HEK293 (cell line): Measurements from ENCODE around the gene OST4.

Experiments used
- GLI2 ChIP-seq: fragments of 450-650 bp; formaldehyde crosslinking; IDR thresholded peaks from 2 replicates; pipeline ENCODE4; 2017; ENCODE audit warnings: missing biosample characterization, missing genetic modification characterization, low read depth, borderline replicate concordance
- GLI4 ChIP-seq: fragments of 450-650 bp; formaldehyde crosslinking; IDR thresholded peaks from 2 replicates; pipeline ENCODE4 v1.5.1; 2016; ENCODE audit warnings: missing biosample characterization, missing genetic modification characterization
- GLIS2 ChIP-seq: fragments of 450-650 bp; formaldehyde crosslinking; IDR thresholded peaks from 2 replicates; pipeline ENCODE4 v1.5.1; 2016; ENCODE audit warnings: missing biosample characterization, missing genetic modification characterization
- HOXA7 ChIP-seq: sonication (generic); formaldehyde crosslinking; IDR thresholded peaks from 2 replicates; pipeline ENCODE4 v1.8.1; 2022; ENCODE audit warnings: missing genetic modification reagents, borderline replicate concordance
- KLF8 ChIP-seq: fragments of 450-650 bp; formaldehyde crosslinking; IDR thresholded peaks from 2 replicates; pipeline ENCODE4 v1.5.1; 2016; ENCODE audit warnings: missing biosample characterization, missing genetic modification characterization
- OVOL3 ChIP-seq: fragments of 450-650 bp; formaldehyde crosslinking; IDR thresholded peaks from 2 replicates; pipeline ENCODE4 v1.5.1; 2016; ENCODE audit warnings: missing biosample characterization, missing genetic modification characterization
- TCF7L2 ChIP-seq: IDR thresholded peaks from 2 replicates; pipeline ENCODE4 v1.6.1; 2011; ENCODE audit warnings: low read depth, mild to moderate bottlenecking, inconsistent platforms, low read length, moderate library complexity, borderline replicate concordance
- ZFHX2 ChIP-seq: fragments of 450-650 bp; formaldehyde crosslinking; conservative IDR thresholded peaks from 2 replicates; pipeline ENCODE4 v1.5.1; 2016; ENCODE audit warnings: missing biosample characterization, missing genetic modification characterization
- ZNF112 ChIP-seq: fragments of 450-650 bp; formaldehyde crosslinking; IDR thresholded peaks from 2 replicates; pipeline ENCODE4 v1.5.0; 2017; ENCODE audit warnings: missing biosample characterization, missing genetic modification characterization
- ZNF114 ChIP-seq: fragments of 450-650 bp; formaldehyde crosslinking; IDR thresholded peaks from 2 replicates; pipeline ENCODE4 v1.5.0; 2017; ENCODE audit warnings: missing biosample characterization, missing genetic modification characterization
- ZNF16 ChIP-seq: fragments of 450-650 bp; formaldehyde crosslinking; IDR thresholded peaks from 2 replicates; pipeline ENCODE4 v1.5.1; 2016; ENCODE audit warnings: low read depth, missing biosample characterization, missing genetic modification characterization
- ZNF175 ChIP-seq: fragments of 450-650 bp; formaldehyde crosslinking; IDR thresholded peaks from 2 replicates; pipeline ENCODE4 v1.5.1; 2016; ENCODE audit warnings: missing biosample characterization, missing genetic modification characterization
- ZNF292 ChIP-seq: fragments of 450-650 bp; formaldehyde crosslinking; IDR thresholded peaks from 2 replicates; pipeline ENCODE4 v1.5.1; 2016; ENCODE audit warnings: low read depth, missing biosample characterization, missing genetic modification characterization, borderline replicate concordance
- ZNF341 ChIP-seq: fragments of 450-650 bp; formaldehyde crosslinking; IDR thresholded peaks from 2 replicates; pipeline ENCODE4; 2016; ENCODE audit warnings: low read depth, missing biosample characterization, missing genetic modification characterization
- ZNF366 ChIP-seq: fragments of 450-650 bp; formaldehyde crosslinking; conservative IDR thresholded peaks from 2 replicates; pipeline ENCODE4 v1.5.1; 2016; ENCODE audit warnings: missing biosample characterization, missing genetic modification characterization
- ZNF423 ChIP-seq: fragments of 450-650 bp; formaldehyde crosslinking; IDR thresholded peaks from 2 replicates; pipeline ENCODE4 v1.5.1; 2016; ENCODE audit warnings: missing biosample characterization, missing genetic modification characterization
- ZNF473 ChIP-seq: fragments of 450-650 bp; formaldehyde crosslinking; IDR thresholded peaks from 2 replicates; pipeline ENCODE4 v1.5.1; 2017; ENCODE audit warnings: missing biosample characterization, missing genetic modification characterization
- ZNF560 ChIP-seq: fragments of 450-650 bp; formaldehyde crosslinking; IDR thresholded peaks from 2 replicates; pipeline ENCODE4 v1.5.1; 2017; ENCODE audit warnings: missing biosample characterization, missing genetic modification characterization, borderline replicate concordance
- ZNF629 ChIP-seq: fragments of 450-650 bp; formaldehyde crosslinking; IDR thresholded peaks from 2 replicates; pipeline ENCODE4 v1.5.1; 2017; ENCODE audit warnings: missing biosample characterization, missing genetic modification characterization
- ZNF654 ChIP-seq: fragments of 450-650 bp; formaldehyde crosslinking; IDR thresholded peaks from 2 replicates; pipeline ENCODE4 v1.5.1; 2016; ENCODE audit warnings: low read depth, missing biosample characterization, missing genetic modification characterization
- ZNF701 ChIP-seq: fragments of 450-650 bp; formaldehyde crosslinking; IDR thresholded peaks from 2 replicates; pipeline ENCODE4 v1.5.1; 2016; ENCODE audit warnings: missing biosample characterization, missing genetic modification characterization
- ZNF76 ChIP-seq: fragments of 450-650 bp; formaldehyde crosslinking; IDR thresholded peaks from 2 replicates; pipeline ENCODE4; 2016; ENCODE audit warnings: low read depth, missing biosample characterization, missing genetic modification characterization, borderline replicate concordance
- ZNF776 ChIP-seq: fragments of 450-650 bp; formaldehyde crosslinking; IDR thresholded peaks from 2 replicates; pipeline ENCODE4 v1.5.0; 2017; ENCODE audit warnings: missing biosample characterization, missing genetic modification characterization, borderline replicate concordance
- TF ChIP-seq, protein P1 (sequence below): fragments of 450-650 bp; formaldehyde crosslinking; IDR thresholded peaks from 2 replicates; pipeline ENCODE4 v1.5.1; 2016; ENCODE audit warnings: missing biosample characterization, missing genetic modification characterization
- TF ChIP-seq, protein P2 (sequence below): fragments of 450-650 bp; formaldehyde crosslinking; IDR thresholded peaks from 2 replicates; pipeline ENCODE4 v1.5.1; 2016; ENCODE audit warnings: missing biosample characterization, missing genetic modification characterization, low read depth
- TF ChIP-seq, protein P3 (sequence below): fragments of 450-650 bp; formaldehyde crosslinking; IDR thresholded peaks from 2 replicates; pipeline ENCODE4 v1.5.1; 2016; ENCODE audit warnings: missing biosample characterization, missing genetic modification characterization
- TF ChIP-seq, protein P4 (sequence below): fragments of 450-650 bp; formaldehyde crosslinking; IDR thresholded peaks from 2 replicates; pipeline ENCODE4 v1.5.1; 2016; ENCODE audit warnings: missing biosample characterization, missing genetic modification characterization
- TF ChIP-seq, protein P5 (sequence below): fragments of 450-650 bp; formaldehyde crosslinking; IDR thresholded peaks from 2 replicates; pipeline ENCODE4 v1.5.1; 2016; ENCODE audit warnings: missing biosample characterization, missing genetic modification characterization
- TF ChIP-seq, protein P6 (sequence below): fragments of 450-650 bp; formaldehyde crosslinking; IDR thresholded peaks from 2 replicates; pipeline ENCODE4 v1.5.1; 2016; ENCODE audit warnings: missing biosample characterization, missing genetic modification characterization

The OST4 gene

DNA sequence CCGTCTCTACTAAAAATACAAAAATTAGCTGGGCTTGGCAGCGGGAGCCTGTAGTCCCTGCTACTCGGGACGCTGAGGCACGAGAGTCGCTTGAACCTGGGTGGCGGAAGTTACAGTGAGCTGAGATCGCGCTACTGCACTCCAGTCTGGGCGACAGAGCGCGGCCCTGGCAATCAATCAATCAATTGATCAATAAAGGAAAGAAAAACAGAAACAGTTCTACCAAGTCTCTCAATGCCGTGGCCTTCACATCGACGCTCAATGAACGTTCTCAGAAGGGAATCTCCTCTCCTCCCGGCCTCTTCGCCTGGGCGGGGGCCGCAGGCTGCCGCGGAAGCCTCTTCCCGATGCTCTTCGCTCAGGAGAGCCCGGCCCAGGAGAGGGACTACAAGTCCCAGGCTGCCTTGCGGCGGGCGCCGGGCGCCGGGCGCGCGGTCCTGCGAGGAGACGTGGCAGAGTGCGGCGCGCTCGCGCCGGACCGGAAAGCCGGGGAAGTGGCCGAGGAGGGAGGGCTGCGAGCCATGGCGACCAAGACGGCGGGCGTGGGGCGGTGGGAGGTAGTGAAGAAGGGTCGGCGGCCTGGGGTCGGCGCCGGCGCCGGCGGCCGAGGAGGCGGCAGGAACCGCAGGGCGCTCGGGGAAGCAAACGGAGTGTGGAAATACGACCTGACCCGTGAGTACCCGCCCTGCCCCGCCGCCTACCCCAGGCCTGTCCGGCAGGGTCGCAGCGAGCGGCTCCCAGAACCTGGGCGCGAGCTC is 38.8 kb downstream of the OST4 start, which contains the start of gene TMEM214 (continued):
- TF ChIP-seq, protein P1, sequence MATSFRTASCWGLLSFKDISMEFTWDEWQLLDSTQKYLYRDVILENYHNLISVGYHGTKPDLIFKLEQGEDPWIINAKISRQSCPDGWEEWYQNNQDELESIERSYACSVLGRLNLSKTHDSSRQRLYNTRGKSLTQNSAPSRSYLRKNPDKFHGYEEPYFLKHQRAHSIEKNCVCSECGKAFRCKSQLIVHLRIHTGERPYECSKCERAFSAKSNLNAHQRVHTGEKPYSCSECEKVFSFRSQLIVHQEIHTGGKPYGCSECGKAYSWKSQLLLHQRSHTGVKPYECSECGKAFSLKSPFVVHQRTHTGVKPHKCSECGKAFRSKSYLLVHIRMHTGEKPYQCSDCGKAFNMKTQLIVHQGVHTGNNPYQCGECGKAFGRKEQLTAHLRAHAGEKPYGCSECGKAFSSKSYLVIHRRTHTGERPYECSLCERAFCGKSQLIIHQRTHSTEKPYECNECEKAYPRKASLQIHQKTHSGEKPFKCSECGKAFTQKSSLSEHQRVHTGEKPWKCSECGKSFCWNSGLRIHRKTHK (tag by site-specific recombination): no peak
- TF ChIP-seq HOXA7: no peak
- TF ChIP-seq ZNF112 (tag by site-specific recombination): no peak
- no peak for TF ChIP-seq GLI4 (tag by site-specific recombination)
- TF ChIP-seq ZNF292 (tag by site-specific recombination): no peak
- TF ChIP-seq ZNF114 (tag by site-specific recombination): no peak
- no peak for TF ChIP-seq ZNF341
- no peak for TF ChIP-seq GLIS2 (tag by site-specific recombination)
- no peak for TF ChIP-seq ZNF423 (tag by site-specific recombination)
- TF ChIP-seq ZNF16 (tag by site-specific recombination): no peak
- TF ChIP-seq ZNF560 (tag by site-specific recombination): no peak
- TF ChIP-seq, protein P2, sequence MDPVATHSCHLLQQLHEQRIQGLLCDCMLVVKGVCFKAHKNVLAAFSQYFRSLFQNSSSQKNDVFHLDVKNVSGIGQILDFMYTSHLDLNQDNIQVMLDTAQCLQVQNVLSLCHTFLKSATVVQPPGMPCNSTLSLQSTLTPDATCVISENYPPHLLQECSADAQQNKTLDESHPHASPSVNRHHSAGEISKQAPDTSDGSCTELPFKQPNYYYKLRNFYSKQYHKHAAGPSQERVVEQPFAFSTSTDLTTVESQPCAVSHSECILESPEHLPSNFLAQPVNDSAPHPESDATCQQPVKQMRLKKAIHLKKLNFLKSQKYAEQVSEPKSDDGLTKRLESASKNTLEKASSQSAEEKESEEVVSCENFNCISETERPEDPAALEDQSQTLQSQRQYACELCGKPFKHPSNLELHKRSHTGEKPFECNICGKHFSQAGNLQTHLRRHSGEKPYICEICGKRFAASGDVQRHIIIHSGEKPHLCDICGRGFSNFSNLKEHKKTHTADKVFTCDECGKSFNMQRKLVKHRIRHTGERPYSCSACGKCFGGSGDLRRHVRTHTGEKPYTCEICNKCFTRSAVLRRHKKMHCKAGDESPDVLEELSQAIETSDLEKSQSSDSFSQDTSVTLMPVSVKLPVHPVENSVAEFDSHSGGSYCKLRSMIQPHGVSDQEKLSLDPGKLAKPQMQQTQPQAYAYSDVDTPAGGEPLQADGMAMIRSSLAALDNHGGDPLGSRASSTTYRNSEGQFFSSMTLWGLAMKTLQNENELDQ: no peak
- TF ChIP-seq, protein P3, sequence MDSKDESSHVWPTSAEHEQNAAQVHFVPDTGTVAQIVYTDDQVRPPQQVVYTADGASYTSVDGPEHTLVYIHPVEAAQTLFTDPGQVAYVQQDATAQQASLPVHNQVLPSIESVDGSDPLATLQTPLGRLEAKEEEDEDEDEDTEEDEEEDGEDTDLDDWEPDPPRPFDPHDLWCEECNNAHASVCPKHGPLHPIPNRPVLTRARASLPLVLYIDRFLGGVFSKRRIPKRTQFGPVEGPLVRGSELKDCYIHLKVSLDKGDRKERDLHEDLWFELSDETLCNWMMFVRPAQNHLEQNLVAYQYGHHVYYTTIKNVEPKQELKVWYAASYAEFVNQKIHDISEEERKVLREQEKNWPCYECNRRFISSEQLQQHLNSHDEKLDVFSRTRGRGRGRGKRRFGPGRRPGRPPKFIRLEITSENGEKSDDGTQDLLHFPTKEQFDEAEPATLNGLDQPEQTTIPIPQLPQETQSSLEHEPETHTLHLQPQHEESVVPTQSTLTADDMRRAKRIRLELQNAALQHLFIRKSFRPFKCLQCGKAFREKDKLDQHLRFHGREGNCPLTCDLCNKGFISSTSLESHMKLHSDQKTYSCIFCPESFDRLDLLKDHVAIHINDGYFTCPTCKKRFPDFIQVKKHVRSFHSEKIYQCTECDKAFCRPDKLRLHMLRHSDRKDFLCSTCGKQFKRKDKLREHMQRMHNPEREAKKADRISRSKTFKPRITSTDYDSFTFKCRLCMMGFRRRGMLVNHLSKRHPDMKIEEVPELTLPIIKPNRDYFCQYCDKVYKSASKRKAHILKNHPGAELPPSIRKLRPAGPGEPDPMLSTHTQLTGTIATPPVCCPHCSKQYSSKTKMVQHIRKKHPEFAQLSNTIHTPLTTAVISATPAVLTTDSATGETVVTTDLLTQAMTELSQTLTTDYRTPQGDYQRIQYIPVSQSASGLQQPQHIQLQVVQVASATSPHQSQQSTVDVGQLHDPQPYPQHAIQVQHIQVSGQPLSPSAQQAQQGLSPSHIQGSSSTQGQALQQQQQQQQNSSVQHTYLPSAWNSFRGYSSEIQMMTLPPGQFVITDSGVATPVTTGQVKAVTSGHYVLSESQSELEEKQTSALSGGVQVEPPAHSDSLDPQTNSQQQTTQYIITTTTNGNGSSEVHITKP (tag by site-specific recombination): no peak
- no peak for TF ChIP-seq ZNF701
- peak; percentile 41; the same call in 1 of the 2 replicates for TF ChIP-seq KLF8
- no peak for TF ChIP-seq ZNF175 (tag by site-specific recombination)
- TF ChIP-seq ZNF776 (tag by site-specific recombination): no peak
- TF ChIP-seq ZNF654 (tag by site-specific recombination): no peak
- TF ChIP-seq, protein P4, sequence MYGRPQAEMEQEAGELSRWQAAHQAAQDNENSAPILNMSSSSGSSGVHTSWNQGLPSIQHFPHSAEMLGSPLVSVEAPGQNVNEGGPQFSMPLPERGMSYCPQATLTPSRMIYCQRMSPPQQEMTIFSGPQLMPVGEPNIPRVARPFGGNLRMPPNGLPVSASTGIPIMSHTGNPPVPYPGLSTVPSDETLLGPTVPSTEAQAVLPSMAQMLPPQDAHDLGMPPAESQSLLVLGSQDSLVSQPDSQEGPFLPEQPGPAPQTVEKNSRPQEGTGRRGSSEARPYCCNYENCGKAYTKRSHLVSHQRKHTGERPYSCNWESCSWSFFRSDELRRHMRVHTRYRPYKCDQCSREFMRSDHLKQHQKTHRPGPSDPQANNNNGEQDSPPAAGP (tag by site-specific recombination): no peak; the same call in 1 of the 2 replicates
- no peak for TF ChIP-seq GLI2 (tag by site-specific recombination)
- TF ChIP-seq, protein P5, sequence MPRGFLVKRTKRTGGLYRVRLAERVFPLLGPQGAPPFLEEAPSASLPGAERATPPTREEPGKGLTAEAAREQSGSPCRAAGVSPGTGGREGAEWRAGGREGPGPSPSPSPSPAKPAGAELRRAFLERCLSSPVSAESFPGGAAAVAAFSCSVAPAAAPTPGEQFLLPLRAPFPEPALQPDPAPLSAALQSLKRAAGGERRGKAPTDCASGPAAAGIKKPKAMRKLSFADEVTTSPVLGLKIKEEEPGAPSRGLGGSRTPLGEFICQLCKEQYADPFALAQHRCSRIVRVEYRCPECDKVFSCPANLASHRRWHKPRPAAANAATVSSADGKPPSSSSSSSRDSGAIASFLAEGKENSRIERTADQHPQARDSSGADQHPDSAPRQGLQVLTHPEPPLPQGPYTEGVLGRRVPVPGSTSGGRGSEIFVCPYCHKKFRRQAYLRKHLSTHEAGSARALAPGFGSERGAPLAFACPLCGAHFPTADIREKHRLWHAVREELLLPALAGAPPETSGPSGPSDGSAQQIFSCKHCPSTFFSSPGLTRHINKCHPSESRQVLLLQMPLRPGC (tag by site-specific recombination): no peak
- TF ChIP-seq ZNF366 (tag by site-specific recombination): no peak
- peak; percentile 91 for TF ChIP-seq ZNF76
- no peak for TF ChIP-seq OVOL3
- TF ChIP-seq ZNF473 (tag by site-specific recombination): no peak
- 0 out of 2 replicates have a peak, but pooled peaks have one; percentile 51 for TF ChIP-seq ZNF629 (tag by site-specific recombination)
- TF ChIP-seq ZFHX2 (tag by site-specific recombination): no peak; the same call in 1 of the 2 replicates
- TF ChIP-seq, protein P6, sequence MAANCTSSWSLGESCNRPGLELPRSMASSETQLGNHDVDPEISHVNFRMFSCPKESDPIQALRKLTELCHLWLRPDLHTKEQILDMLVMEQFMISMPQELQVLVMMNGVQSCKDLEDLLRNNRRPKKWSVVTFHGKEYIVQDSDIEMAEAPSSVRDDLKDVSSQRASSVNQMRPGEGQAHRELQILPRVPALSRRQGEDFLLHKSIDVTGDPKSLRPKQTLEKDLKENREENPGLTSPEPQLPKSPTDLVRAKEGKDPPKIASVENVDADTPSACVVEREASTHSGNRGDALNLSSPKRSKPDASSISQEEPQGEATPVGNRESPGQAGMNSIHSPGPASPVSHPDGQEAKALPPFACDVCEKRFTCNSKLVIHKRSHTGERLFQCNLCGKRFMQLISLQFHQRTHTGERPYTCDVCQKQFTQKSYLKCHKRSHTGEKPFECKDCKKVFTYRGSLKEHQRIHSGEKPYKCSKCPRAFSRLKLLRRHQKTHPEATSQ: no peak
- no peak for TF ChIP-seq TCF7L2
